HCT116 (cell line): ENCODE results near the gene NAALADL2. TPM values are rescaled to one million over a fixed set of nuclear protein-coding genes. Genes with fewer than 3 reads are reported as not detected.

Experiments used
- ATAC-seq: fragments of 200-7000 bp; cut with Tn5 transposase; 2 replicates; pipeline ENCODE4 v1.9.1; 2020; ENCODE audit warnings: mild to moderate bottlenecking, moderate library complexity
- BruUV-seq: library from RNA; stranded (reverse); fragments of 400-500 nt; replicated peaks from 2 replicates; lab custom pipeline; 2021; lab: Mats Ljungman, UMichigan
- CTCF ChIA-PET: fragments of 300-600 bp; sonication (Branson Sonifier 250); formaldehyde crosslinking; loops from one replicate; lab custom pipeline; 2021; ENCODE audit warnings: antibody characterized with exemption; lab: Charles Lee
- POLR2A ChIA-PET: fragments of 300-600, 350-600 bp; sonication (Branson Sonifier 250); formaldehyde crosslinking; loops from one replicate; lab custom pipeline; 2021; ENCODE audit warnings: antibody characterized with exemption; lab: Charles Lee
- RAD21 ChIA-PET, 2 experiments: fragments of 300-600 bp; sonication (Branson Sonifier 250); formaldehyde crosslinking; loops; one replicate each; lab custom pipeline; 2023; ENCODE audit warnings: low total read pairs in 2 of 2; ENCODE audit not compliant: uncharacterized antibody in 2 of 2, unreplicated experiment in 2 of 2, low non-redundant PET in 1 of 2; lab: Charles Lee
- DNase-seq: peaks from one replicate; pipeline ENCODE4 v3.0.0-alpha.2; 2010; ENCODE audit warnings: low read depth, low spot score
- H2AFZ ChIP-seq: fragments of 200-600 bp; shearing (Covaris generic), sonication (generic); 2 replicates; pipeline ENCODE4 v1.6.1; 2017; ENCODE audit warnings: low read depth, mixed run types, mixed read lengths, antibody characterized with exemption, low read length; ENCODE audit not compliant: poor library complexity, severe bottlenecking
- H3K27ac ChIP-seq: 2 replicates; pipeline ENCODE4 v1.5.1; 2012; ENCODE audit warnings: low read depth, low read length
- H3K27me3 ChIP-seq: fragments of 200-600 bp; sonication (generic); 2 replicates; pipeline ENCODE4 v1.6.1; 2016; ENCODE audit warnings: mixed run types, low read length, mixed read lengths; ENCODE audit not compliant: insufficient read depth
- H3K36me3 ChIP-seq, 2 experiments: fragments of 200-500 bp in 1 of 2; fragments of 200-600 bp in 1 of 2; sonication (Bioruptor generic) in 1 of 2; sonication (generic) in 1 of 2; 2 replicates each; pipeline versions ENCODE4 v1.5.1 to v1.6.1; 2014 to 2016; ENCODE audit warnings: low read length in 2 of 2, inconsistent platforms in 1 of 2, mixed read lengths in 1 of 2, mixed run types in 1 of 2; ENCODE audit not compliant: insufficient read depth in 2 of 2, control insufficient read depth in 1 of 2
- H3K4me1 ChIP-seq, 2 experiments: fragments of 200-600 bp in 1 of 2; sonication (generic) in 1 of 2; 2 replicates each; pipeline versions ENCODE4 v1.5.1 to v1.6.1; 2012 to 2017; ENCODE audit warnings: low read length in 2 of 2, inconsistent platforms in 1 of 2, mild to moderate bottlenecking in 1 of 2, mixed read lengths in 1 of 2, mixed run types in 1 of 2, moderate library complexity in 1 of 2; ENCODE audit not compliant: insufficient read depth in 2 of 2, control insufficient read depth in 1 of 2
- H3K4me2 ChIP-seq: fragments of 200-600 bp; sonication (generic); 2 replicates; pipeline ENCODE4 v1.6.1; 2017; ENCODE audit warnings: mixed run types, low read length, mixed read lengths
- H3K4me3 ChIP-seq, 2 experiments: fragments of 200-600 bp in 1 of 2; sonication (generic) in 1 of 2; replicated peaks in 1 of 2; 2 replicates each; pipeline ENCODE4 v1.5.1; 2011 to 2016; ENCODE audit warnings: low read length in 2 of 2, control low read depth in 1 of 2, low read depth in 1 of 2, mild to moderate bottlenecking in 1 of 2, mixed read lengths in 1 of 2, mixed run types in 1 of 2
- H3K79me2 ChIP-seq: fragments of 200-600 bp; sonication (generic); 2 replicates; pipeline ENCODE4 v1.6.1; 2017; ENCODE audit warnings: mild to moderate bottlenecking, mixed run types, low read length, moderate library complexity, mixed read lengths; ENCODE audit not compliant: insufficient read depth
- H3K9ac ChIP-seq: fragments of 200-600 bp; sonication (generic); 2 replicates; pipeline ENCODE4 v1.6.1; 2016; ENCODE audit warnings: low read length, mixed read lengths
- H3K9me2 ChIP-seq: fragments of 200-600 bp; sonication (generic), shearing (Covaris generic); 2 replicates; pipeline ENCODE4 v1.6.1; 2017; ENCODE audit warnings: mixed run types, mild to moderate bottlenecking, moderate library complexity; ENCODE audit not compliant: insufficient read depth
- H3K9me3 ChIP-seq, 2 experiments: fragments of 200-500 bp in 1 of 2; fragments of 200-600 bp in 1 of 2; sonication (Bioruptor generic) in 1 of 2; sonication (generic) in 1 of 2; 2 replicates each; pipeline ENCODE4 v1.6.1; 2014 to 2017; ENCODE audit warnings: low read length in 2 of 2, mixed read lengths in 2 of 2, inconsistent platforms in 1 of 2, low read depth in 1 of 2, mild to moderate bottlenecking in 1 of 2, mixed run types in 1 of 2, moderate library complexity in 1 of 2; ENCODE audit not compliant: control insufficient read depth in 1 of 2, insufficient read depth in 1 of 2
- H4K20me1 ChIP-seq: fragments of 200-600 bp; sonication (generic), shearing (Covaris generic); 2 replicates; pipeline ENCODE4 v1.6.1; 2017; ENCODE audit warnings: mixed run types, mild to moderate bottlenecking, moderate library complexity; ENCODE audit not compliant: insufficient read depth
- CBX3 ChIP-seq: IDR thresholded peaks from 2 replicates; pipeline ENCODE4 v1.6.1; 2012; ENCODE audit warnings: low read depth
- CEBPB ChIP-seq: IDR thresholded peaks from 2 replicates; pipeline ENCODE4 v1.6.1; 2012; ENCODE audit warnings: low read depth
- EGR1 ChIP-seq: IDR thresholded peaks from 2 replicates; pipeline ENCODE4 v1.6.1; 2012; ENCODE audit warnings: low read depth
- ELF1 ChIP-seq: IDR thresholded peaks from 2 replicates; pipeline ENCODE4 v1.6.1; 2012; ENCODE audit warnings: low read depth, borderline replicate concordance
- EZH2 ChIP-seq: fragments of 200-600 bp; sonication (generic); IDR thresholded peaks from 2 replicates; pipeline ENCODE4 v1.6.1; 2017; ENCODE audit warnings: antibody characterized with exemption, mixed run types
- EZH2phosphoT487 ChIP-seq: fragments of 200-600 bp; IDR thresholded peaks from 2 replicates; pipeline ENCODE4 v1.6.1; 2018; ENCODE audit warnings: antibody characterized with exemption, borderline replicate concordance
- FOSL1 ChIP-seq: IDR thresholded peaks from 2 replicates; pipeline ENCODE4 v1.6.1; 2012; ENCODE audit warnings: low read depth
- POLR2A ChIP-seq: IDR thresholded peaks from 2 replicates; pipeline ENCODE4 v1.7.0; 2011; ENCODE audit warnings: borderline replicate concordance; ENCODE audit not compliant: insufficient read depth, insufficient read length; ENCODE audit errors: extremely low read depth
- RAD21 ChIP-seq: IDR thresholded peaks from 2 replicates; pipeline ENCODE4 v1.6.1; 2012; ENCODE audit warnings: low read depth, mild to moderate bottlenecking
- SIN3A ChIP-seq: IDR thresholded peaks from 2 replicates; pipeline ENCODE4 v1.6.1; 2012; ENCODE audit warnings: low read depth
- SRF ChIP-seq: IDR thresholded peaks from 2 replicates; pipeline ENCODE4 v1.6.1; 2012; ENCODE audit warnings: low read depth
- TCF7L2 ChIP-seq: IDR thresholded peaks from 2 replicates; pipeline ENCODE4 v1.7.0; 2011; ENCODE audit warnings: borderline replicate concordance, inconsistent platforms; ENCODE audit not compliant: insufficient read depth, insufficient read length; ENCODE audit errors: extremely low read depth
- YY1 ChIP-seq: IDR thresholded peaks from 2 replicates; pipeline ENCODE4 v1.6.1; 2011; ENCODE audit warnings: low read length, low read depth, moderate library complexity, mild to moderate bottlenecking; ENCODE audit not compliant: insufficient replicate concordance; ENCODE audit errors: extremely low read depth
- ZFX ChIP-seq: fragments of 450-650 bp; IDR thresholded peaks from 2 replicates; pipeline ENCODE4 v1.6.1; 2017
- intact Hi-C: fragments of 100-400 bp; cut with micrococcal nuclease; formaldehyde crosslinking; loops from 2 replicates; pipeline ENCODE4 v1.10.0; 2022
- total RNA-seq: library from RNA; stranded (reverse); gene quantifications from one replicate; pipeline ENCODE4 v1.2.1, GENCODE V29; 2021; ENCODE audit not compliant: unreplicated experiment
- TF ChIP-seq, protein P1 (sequence below): IDR thresholded peaks from 2 replicates; pipeline ENCODE4 v1.6.1; 2011; ENCODE audit warnings: mild to moderate bottlenecking, low read length, moderate library complexity; ENCODE audit not compliant: insufficient replicate concordance; ENCODE audit errors: extremely low read depth
- TF ChIP-seq, protein P2 (sequence below): IDR thresholded peaks from 2 replicates; pipeline ENCODE4 v1.6.1; 2012; ENCODE audit warnings: low read depth
- TF ChIP-seq, protein P3 (sequence below): IDR thresholded peaks from 2 replicates; pipeline ENCODE4 v1.6.1; 2012

NAALADL2 gene
- total RNA-seq, 1 experiment from 2014 or later: 2.9 TPM

DNA sequence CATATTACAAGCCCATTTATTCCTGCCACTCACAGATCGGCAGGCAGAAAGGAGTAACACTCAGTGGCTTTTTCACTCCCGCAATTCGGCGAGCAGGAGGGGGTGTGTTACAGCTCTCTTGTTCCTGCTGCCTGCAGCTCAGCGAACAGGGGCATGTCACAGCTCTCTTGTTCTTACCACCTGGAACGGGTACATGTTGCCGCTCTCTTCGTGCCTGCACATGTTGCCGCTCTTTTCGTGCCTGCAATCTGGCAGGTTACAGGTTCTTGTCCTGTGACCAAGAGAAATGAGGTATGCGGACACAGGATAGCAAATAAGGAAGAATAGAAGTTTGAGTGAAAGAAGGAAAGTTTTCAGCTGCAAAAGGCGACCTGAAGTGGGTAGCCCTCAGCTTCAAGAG lies 761.4 kb downstream of the NAALADL2 start:
- no peak overlapping the region for H2AFZ ChIP-seq
- H3K27ac ChIP-seq: no peak overlapping the region
- no peaks in the 10 kb centered on the region for H3K27me3 ChIP-seq
- DNase-seq (no peak), ATAC-seq (no peak)
- H3K9me3 ChIP-seq: no peaks in the 10 kb centered on the region
- no TSS peak for BruUV-seq
- POLR2A ChIA-PET: no interaction called here
- intact Hi-C loops: no loop called here
- TF ChIP-seq EZH2phosphoT487 (no peak), CBX3 (no peak), SRF (no peak), RAD21 (no peak), POLR2A (no peak), CEBPB (no peak), EZH2 (no peak), SIN3A (no peak), ZFX (no peak), ELF1 (no peak), TCF7L2 (no peak), YY1 (no peak), FOSL1 (no peak), EGR1 (no peak)
- TF ChIP-seq, protein P1, sequence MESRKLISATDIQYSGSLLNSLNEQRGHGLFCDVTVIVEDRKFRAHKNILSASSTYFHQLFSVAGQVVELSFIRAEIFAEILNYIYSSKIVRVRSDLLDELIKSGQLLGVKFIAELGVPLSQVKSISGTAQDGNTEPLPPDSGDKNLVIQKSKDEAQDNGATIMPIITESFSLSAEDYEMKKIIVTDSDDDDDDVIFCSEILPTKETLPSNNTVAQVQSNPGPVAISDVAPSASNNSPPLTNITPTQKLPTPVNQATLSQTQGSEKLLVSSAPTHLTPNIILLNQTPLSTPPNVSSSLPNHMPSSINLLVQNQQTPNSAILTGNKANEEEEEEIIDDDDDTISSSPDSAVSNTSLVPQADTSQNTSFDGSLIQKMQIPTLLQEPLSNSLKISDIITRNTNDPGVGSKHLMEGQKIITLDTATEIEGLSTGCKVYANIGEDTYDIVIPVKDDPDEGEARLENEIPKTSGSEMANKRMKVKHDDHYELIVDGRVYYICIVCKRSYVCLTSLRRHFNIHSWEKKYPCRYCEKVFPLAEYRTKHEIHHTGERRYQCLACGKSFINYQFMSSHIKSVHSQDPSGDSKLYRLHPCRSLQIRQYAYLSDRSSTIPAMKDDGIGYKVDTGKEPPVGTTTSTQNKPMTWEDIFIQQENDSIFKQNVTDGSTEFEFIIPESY: no peak
- TF ChIP-seq, protein P2, sequence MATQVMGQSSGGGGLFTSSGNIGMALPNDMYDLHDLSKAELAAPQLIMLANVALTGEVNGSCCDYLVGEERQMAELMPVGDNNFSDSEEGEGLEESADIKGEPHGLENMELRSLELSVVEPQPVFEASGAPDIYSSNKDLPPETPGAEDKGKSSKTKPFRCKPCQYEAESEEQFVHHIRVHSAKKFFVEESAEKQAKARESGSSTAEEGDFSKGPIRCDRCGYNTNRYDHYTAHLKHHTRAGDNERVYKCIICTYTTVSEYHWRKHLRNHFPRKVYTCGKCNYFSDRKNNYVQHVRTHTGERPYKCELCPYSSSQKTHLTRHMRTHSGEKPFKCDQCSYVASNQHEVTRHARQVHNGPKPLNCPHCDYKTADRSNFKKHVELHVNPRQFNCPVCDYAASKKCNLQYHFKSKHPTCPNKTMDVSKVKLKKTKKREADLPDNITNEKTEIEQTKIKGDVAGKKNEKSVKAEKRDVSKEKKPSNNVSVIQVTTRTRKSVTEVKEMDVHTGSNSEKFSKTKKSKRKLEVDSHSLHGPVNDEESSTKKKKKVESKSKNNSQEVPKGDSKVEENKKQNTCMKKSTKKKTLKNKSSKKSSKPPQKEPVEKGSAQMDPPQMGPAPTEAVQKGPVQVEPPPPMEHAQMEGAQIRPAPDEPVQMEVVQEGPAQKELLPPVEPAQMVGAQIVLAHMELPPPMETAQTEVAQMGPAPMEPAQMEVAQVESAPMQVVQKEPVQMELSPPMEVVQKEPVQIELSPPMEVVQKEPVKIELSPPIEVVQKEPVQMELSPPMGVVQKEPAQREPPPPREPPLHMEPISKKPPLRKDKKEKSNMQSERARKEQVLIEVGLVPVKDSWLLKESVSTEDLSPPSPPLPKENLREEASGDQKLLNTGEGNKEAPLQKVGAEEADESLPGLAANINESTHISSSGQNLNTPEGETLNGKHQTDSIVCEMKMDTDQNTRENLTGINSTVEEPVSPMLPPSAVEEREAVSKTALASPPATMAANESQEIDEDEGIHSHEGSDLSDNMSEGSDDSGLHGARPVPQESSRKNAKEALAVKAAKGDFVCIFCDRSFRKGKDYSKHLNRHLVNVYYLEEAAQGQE: no peak
- TF ChIP-seq, protein P3, sequence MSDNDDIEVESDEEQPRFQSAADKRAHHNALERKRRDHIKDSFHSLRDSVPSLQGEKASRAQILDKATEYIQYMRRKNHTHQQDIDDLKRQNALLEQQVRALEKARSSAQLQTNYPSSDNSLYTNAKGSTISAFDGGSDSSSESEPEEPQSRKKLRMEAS: no peak
- no peak overlapping the region for H3K9ac ChIP-seq
- H4K20me1 ChIP-seq: no peaks in the 10 kb centered on the region
- H3K79me2 ChIP-seq: no peaks in the 10 kb centered on the region
- no peaks in the 10 kb centered on the region for H3K4me1 ChIP-seq
- H3K9me2 ChIP-seq: no peaks in the 10 kb centered on the region
- RAD21 ChIA-PET: no interaction called here
- CTCF ChIA-PET: no interaction called here
- no peak overlapping the region for H3K4me2 ChIP-seq
- H3K36me3 ChIP-seq: no peaks in the 10 kb centered on the region
- H3K4me3 ChIP-seq: no peak overlapping the region
